ENCODE results near the gene MYB.

- TF ChIP-seq, protein P1, sequence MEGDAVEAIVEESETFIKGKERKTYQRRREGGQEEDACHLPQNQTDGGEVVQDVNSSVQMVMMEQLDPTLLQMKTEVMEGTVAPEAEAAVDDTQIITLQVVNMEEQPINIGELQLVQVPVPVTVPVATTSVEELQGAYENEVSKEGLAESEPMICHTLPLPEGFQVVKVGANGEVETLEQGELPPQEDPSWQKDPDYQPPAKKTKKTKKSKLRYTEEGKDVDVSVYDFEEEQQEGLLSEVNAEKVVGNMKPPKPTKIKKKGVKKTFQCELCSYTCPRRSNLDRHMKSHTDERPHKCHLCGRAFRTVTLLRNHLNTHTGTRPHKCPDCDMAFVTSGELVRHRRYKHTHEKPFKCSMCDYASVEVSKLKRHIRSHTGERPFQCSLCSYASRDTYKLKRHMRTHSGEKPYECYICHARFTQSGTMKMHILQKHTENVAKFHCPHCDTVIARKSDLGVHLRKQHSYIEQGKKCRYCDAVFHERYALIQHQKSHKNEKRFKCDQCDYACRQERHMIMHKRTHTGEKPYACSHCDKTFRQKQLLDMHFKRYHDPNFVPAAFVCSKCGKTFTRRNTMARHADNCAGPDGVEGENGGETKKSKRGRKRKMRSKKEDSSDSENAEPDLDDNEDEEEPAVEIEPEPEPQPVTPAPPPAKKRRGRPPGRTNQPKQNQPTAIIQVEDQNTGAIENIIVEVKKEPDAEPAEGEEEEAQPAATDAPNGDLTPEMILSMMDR (IDR thresholded peaks at IDR 0.05): no peak
- no peak for TF ChIP-seq POLR2A (IDR thresholded peaks at IDR 0.05)
These were observed 53.3 kb downstream of the MYB start for GRCh38 chr6:135234492-135234780.

Data from esophagus squamous epithelium (tissue), 4 donors.